SK-N-SH (cell line): Measurements from ENCODE around the gene RAB11B. TPM values are rescaled to one million over a fixed set of nuclear protein-coding genes. Genes with fewer than 3 reads are reported as not detected.
A peak's percentile ranks its signal among the peaks of the same experiment; 100 is the strongest.

ENCODE experiments used
- CTCF ChIA-PET: fragments of 300-600, 350-600 bp; formaldehyde crosslinking; extraction: SDS; loops from one replicate; lab custom pipeline; 2021; lab: Yijun Ruan, JAX
- POLR2A ChIA-PET: fragments of 350-600 bp; sonication (Branson Sonifier 250); formaldehyde crosslinking; extraction: SDS; loops from one replicate; lab custom pipeline; 2020; ENCODE audit warnings: antibody characterized with exemption, inconsistent platforms; lab: Yijun Ruan, JAX
- DNase-seq: peaks from one replicate; pipeline ENCODE4 v3.0.0; 2012
- H2AFZ ChIP-seq: fragments of 200-600 bp; sonication (generic); 2 replicates; pipeline ENCODE4 v1.8.1; 2016; ENCODE audit warnings: antibody characterized with exemption, mild to moderate bottlenecking, low read depth
- H3F3A ChIP-seq: fragments of 200-600 bp; sonication (generic); replicated peaks from 2 replicates; pipeline ENCODE3; 2016; ENCODE audit warnings: antibody characterized with exemption, mild to moderate bottlenecking; ENCODE audit not compliant: insufficient read depth
- H3K27ac ChIP-seq, 2 experiments: fragments of 200-500 bp in 1 of 2; fragments of 200-600 bp in 1 of 2; sonication (Bioruptor generic) in 1 of 2; sonication (generic), shearing (Covaris generic) in 1 of 2; 2 replicates each; pipeline versions ENCODE4 v1.5.1 to v1.6.1; 2014 to 2016; ENCODE audit warnings: low read depth in 2 of 2, inconsistent platforms in 1 of 2, low read length in 1 of 2, mild to moderate bottlenecking in 1 of 2, mixed read lengths in 1 of 2
- H3K27me3 ChIP-seq: fragments of 200-600 bp; sonication (generic), shearing (Covaris generic); 2 replicates; pipeline ENCODE4 v1.6.1; 2016; ENCODE audit warnings: mixed run types; ENCODE audit not compliant: insufficient read depth
- H3K36me3 ChIP-seq, 2 experiments: fragments of 200-500 bp in 1 of 2; fragments of 200-600 bp in 1 of 2; sonication (Bioruptor generic) in 1 of 2; sonication (generic) in 1 of 2; replicated peaks in 1 of 2; 2 replicates each; pipeline versions ENCODE3 to v1.5.1; 2014 to 2016; ENCODE audit warnings: low read length in 1 of 2, mild to moderate bottlenecking in 1 of 2; ENCODE audit not compliant: insufficient read depth in 2 of 2, control insufficient read depth in 1 of 2
- H3K4me1 ChIP-seq, 2 experiments: fragments of 200-500 bp in 1 of 2; fragments of 200-600 bp in 1 of 2; sonication (Bioruptor generic) in 1 of 2; sonication (generic), shearing (Covaris generic) in 1 of 2; 2 replicates each; pipeline versions ENCODE4 v1.5.1 to v1.6.1; 2014 to 2016; ENCODE audit warnings: low read depth in 1 of 2, low read length in 1 of 2, mixed run types in 1 of 2; ENCODE audit not compliant: insufficient read depth in 2 of 2, control insufficient read depth in 1 of 2
- H3K4me2 ChIP-seq: fragments of 200-600 bp; sonication (generic), shearing (Covaris generic); 2 replicates; pipeline ENCODE4 v1.6.1; 2017; ENCODE audit warnings: mixed run types
- H3K4me3 ChIP-seq, 2 experiments: fragments of 200-500 bp in 1 of 2; fragments of 200-600 bp in 1 of 2; sonication (Bioruptor generic) in 1 of 2; sonication (generic), shearing (Covaris generic) in 1 of 2; 2 replicates each; pipeline versions ENCODE4 v1.5.1 to v1.8.1; 2014 to 2016; ENCODE audit warnings: low read depth in 2 of 2, inconsistent platforms in 1 of 2, low read length in 1 of 2, mild to moderate bottlenecking in 1 of 2, mixed read lengths in 1 of 2, moderate library complexity in 1 of 2
- H3K79me2 ChIP-seq: fragments of 200-600 bp; sonication (generic); 2 replicates; pipeline ENCODE4 v1.8.1; 2017; ENCODE audit warnings: mild to moderate bottlenecking; ENCODE audit not compliant: insufficient read depth
- H3K9ac ChIP-seq: fragments of 200-600 bp; sonication (generic); 2 replicates; pipeline ENCODE4 v1.6.1; 2017; ENCODE audit warnings: mixed run types
- H3K9me2 ChIP-seq: fragments of 200-600 bp; sonication (generic); 2 replicates; pipeline ENCODE4 v1.6.1; 2017; ENCODE audit warnings: mixed run types
- H3K9me3 ChIP-seq: fragments of 200-600 bp; sonication (generic); 2 replicates; pipeline ENCODE4 v1.6.1; 2017; ENCODE audit warnings: mixed run types, mild to moderate bottlenecking, moderate library complexity
- H4K20me1 ChIP-seq: fragments of 200-600 bp; sonication (generic); 2 replicates; pipeline ENCODE4 v1.6.1; 2017; ENCODE audit warnings: mild to moderate bottlenecking, mixed run types; ENCODE audit not compliant: insufficient read depth
- CTCF ChIP-seq: fragments of 200-600 bp; sonication (generic); IDR thresholded peaks from 2 replicates; pipeline ENCODE4 v1.6.1; 2017; ENCODE audit warnings: antibody characterized with exemption, mild to moderate bottlenecking, moderate library complexity
- EP300 ChIP-seq, 2 experiments: IDR thresholded peaks; 2 replicates each; pipeline versions ENCODE4 v1.4.0 to v1.6.1; 2012; ENCODE audit warnings: borderline replicate concordance in 1 of 2, low read depth in 1 of 2, low read length in 1 of 2
- EZH2phosphoT487 ChIP-seq: fragments of 200-600 bp; sonication (generic); IDR thresholded peaks from 2 replicates; pipeline ENCODE4 v1.6.1; 2017; ENCODE audit warnings: low read depth, mixed run types, mild to moderate bottlenecking, antibody characterized with exemption, moderate library complexity, borderline replicate concordance
- FOSL2 ChIP-seq: IDR thresholded peaks from 2 replicates; pipeline ENCODE4 v1.4.0; 2012; ENCODE audit warnings: low read depth, mild to moderate bottlenecking, moderate library complexity, borderline replicate concordance
- FOXJ3 ChIP-seq: sonication (generic); formaldehyde crosslinking; IDR thresholded peaks from 2 replicates; pipeline ENCODE4 v1.5.1; 2020; ENCODE audit warnings: mild to moderate bottlenecking, missing genetic modification reagents
- FOXM1 ChIP-seq: IDR thresholded peaks from 2 replicates; pipeline ENCODE4 v1.4.0; 2012; ENCODE audit warnings: low read depth, mild to moderate bottlenecking
- GABPA ChIP-seq: IDR thresholded peaks from 2 replicates; pipeline ENCODE4 v1.4.0; 2012; ENCODE audit warnings: low read depth, mild to moderate bottlenecking
- GATA2 ChIP-seq: sonication (generic); formaldehyde crosslinking; IDR thresholded peaks from 2 replicates; pipeline ENCODE4 v1.5.0; 2020; ENCODE audit warnings: mild to moderate bottlenecking, missing genetic modification reagents
- MXI1 ChIP-seq: IDR thresholded peaks from 2 replicates; pipeline ENCODE4 v1.6.1; 2012; ENCODE audit warnings: mild to moderate bottlenecking, low read depth, low read length, improper control_type of control experiment
- NFIC ChIP-seq: IDR thresholded peaks from 2 replicates; pipeline ENCODE4 v1.4.0; 2012; ENCODE audit warnings: borderline replicate concordance
- POLR2AphosphoS5 ChIP-seq: IDR thresholded peaks from 2 replicates; pipeline ENCODE4 v1.6.1; 2012; ENCODE audit warnings: low read depth, low read length
- RAD21 ChIP-seq: IDR thresholded peaks from 2 replicates; pipeline ENCODE4 v1.6.1; 2012; ENCODE audit warnings: mild to moderate bottlenecking, low read length
- REST ChIP-seq: IDR thresholded peaks from 2 replicates; pipeline ENCODE4 v1.6.1; 2012; ENCODE audit warnings: mild to moderate bottlenecking, low read depth, low read length, moderate library complexity
- SMC3 ChIP-seq: IDR thresholded peaks from 2 replicates; pipeline ENCODE4 v1.6.1; 2012; ENCODE audit warnings: low read depth, low read length, improper control_type of control experiment
- TAF1 ChIP-seq: IDR thresholded peaks from 2 replicates; pipeline ENCODE4 v1.6.1; 2012; ENCODE audit warnings: low read depth, mild to moderate bottlenecking, low read length, moderate library complexity, borderline replicate concordance
- TCF12 ChIP-seq: IDR thresholded peaks from 2 replicates; pipeline ENCODE4 v1.4.0; 2012
- YY1 ChIP-seq: IDR thresholded peaks from 2 replicates; pipeline ENCODE4 v1.4.0; 2012; ENCODE audit warnings: low read depth, mild to moderate bottlenecking
- ZBTB33 ChIP-seq: IDR thresholded peaks from 2 replicates; pipeline ENCODE4 v1.4.0; 2012; ENCODE audit warnings: low read depth, borderline replicate concordance
- WGBS: methylation state at CpG from one replicate; pipeline ENCODE4 v1.1.6; 2017; ENCODE audit warnings: low lambda C conversion rate; 5-methylcytosine and 5-hydroxymethylcytosine counted together
- polyA plus RNA-seq, 3 experiments: library from polyadenylated mRNA; depleted of rRNA; stranded (reverse); fragments of >200 nt; gene quantifications; 2 replicates each; pipeline ENCODE4 v1.2.3, GENCODE V29; 2012
- TF ChIP-seq, protein P1 (sequence below): fragments of 150-350 bp; IDR thresholded peaks from 2 replicates; pipeline ENCODE4 v1.6.1; 2016; ENCODE audit warnings: mild to moderate bottlenecking, low read depth, low read length
- TF ChIP-seq, protein P2 (sequence below): IDR thresholded peaks from 2 replicates; pipeline ENCODE4; 2012
- TF ChIP-seq, protein P3 (sequence below): IDR thresholded peaks from 2 replicates; pipeline ENCODE4 v1.4.0; 2012; ENCODE audit warnings: low read depth

Gene RAB11B
- polyA plus RNA-seq, 1 of the 3 experiments (the other 2 are of a cell fraction): 127 TPM

DNA sequence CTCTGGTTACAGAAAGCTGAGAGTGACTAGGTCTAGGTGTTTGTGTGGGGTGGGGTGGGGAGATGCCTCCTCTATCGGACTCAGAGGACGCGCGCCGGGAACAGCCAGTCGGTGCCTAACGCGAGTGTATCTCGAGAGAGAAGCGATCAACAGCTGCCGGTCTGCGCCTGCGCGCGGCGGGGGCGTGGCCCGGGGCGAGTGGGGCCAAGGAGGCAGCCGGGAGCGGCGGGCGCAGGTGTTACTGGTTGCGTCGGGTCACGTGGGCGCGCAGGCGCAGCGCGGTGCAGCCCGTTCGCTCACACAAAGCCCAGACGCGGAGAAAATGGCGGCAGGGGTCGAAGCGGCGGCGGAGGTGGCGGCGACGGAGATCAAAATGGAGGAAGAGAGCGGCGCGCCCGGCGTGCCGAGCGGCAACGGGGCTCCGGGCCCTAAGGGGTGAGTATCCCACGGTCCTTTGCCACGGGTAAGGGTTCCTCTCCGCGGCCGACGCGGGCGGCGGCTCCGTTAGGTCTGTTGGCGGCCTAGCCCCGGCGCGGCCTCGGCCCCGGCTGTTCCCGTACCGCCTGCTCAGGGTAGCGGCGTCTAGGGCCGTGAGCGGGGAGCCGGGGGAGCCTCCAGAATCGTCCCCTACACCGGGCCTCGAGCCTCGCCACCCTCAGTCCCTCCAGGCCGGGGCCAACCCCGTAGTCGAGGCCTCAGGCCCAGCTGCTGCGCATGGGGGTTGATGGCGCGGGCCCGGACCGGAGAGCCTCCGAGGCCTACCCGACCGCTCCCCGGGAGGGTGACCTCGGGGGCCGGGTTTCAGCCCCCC, 54.7 kb downstream of the RAB11B start, which contains the start of gene HNRNPM:
TSS of gene HNRNPM (plus strand) at position 299 of the 811 bp plus-strand sequence. CDS start at position 323, 24 bp downstream.
- Histone ChIP-seq H3K9me3 (no peaks in the 10 kb centered on the region), H3K79me2 (peaks cover 56% of the 10 kb centered on the region), H3K27ac (peak within 1 kb of the TSS; percentile 74 to 87), H3K9me2 (no peaks in the 10 kb centered on the region), H3K36me3 (peaks cover 16 to 21% of the 10 kb centered on the region in 2 experiments), H3K4me3 (peak within 1 kb of the TSS; percentile 80 to 88), H3K4me2 (peak within 1 kb of the TSS; percentile 99), H3F3A (peaks cover 26% of the 10 kb centered on the region), H4K20me1 (peaks cover 43% of the 10 kb centered on the region), H2AFZ (peak within 1 kb of the TSS; percentile 88), H3K9ac (peak within 1 kb of the TSS; percentile 99), H3K4me1 (peaks cover 15 to 17% of the 10 kb centered on the region in 2 experiments; a peak in 3 of 4 replicates), H3K27me3 (no peaks in the 10 kb centered on the region)
- ChIA-PET CTCF (interaction anchor here (0.7 to 1.6 kb wide), 3 partner anchors 19 to 91 kb away, joined by 3 to 9 read pairs (median 7); no protein-coding TSS in a partner anchor), POLR2A (interaction anchor here (0.8 to 1.3 kb wide), 6 partner anchors 13 to 83 kb away, joined by 3 to 6 read pairs (median 4); partner anchors contain the start of gene ZNF414)
- peak; percentile 99 for DNase-seq
- 2% methylated on average over 48 of the region's 93 CpGs for WGBS
- TF ChIP-seq, protein P1, sequence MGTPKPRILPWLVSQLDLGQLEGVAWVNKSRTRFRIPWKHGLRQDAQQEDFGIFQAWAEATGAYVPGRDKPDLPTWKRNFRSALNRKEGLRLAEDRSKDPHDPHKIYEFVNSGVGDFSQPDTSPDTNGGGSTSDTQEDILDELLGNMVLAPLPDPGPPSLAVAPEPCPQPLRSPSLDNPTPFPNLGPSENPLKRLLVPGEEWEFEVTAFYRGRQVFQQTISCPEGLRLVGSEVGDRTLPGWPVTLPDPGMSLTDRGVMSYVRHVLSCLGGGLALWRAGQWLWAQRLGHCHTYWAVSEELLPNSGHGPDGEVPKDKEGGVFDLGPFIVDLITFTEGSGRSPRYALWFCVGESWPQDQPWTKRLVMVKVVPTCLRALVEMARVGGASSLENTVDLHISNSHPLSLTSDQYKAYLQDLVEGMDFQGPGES: no peak
- TF ChIP-seq EZH2phosphoT487: no peak
- TF ChIP-seq NFIC: no peak
- peak; percentile 66 for TF ChIP-seq MXI1
- TF ChIP-seq SMC3: no peak
- no peak for TF ChIP-seq FOXM1
- TF ChIP-seq FOSL2: no peak
- 0 out of 2 replicates have a peak, but pooled peaks have one; percentile 56 for TF ChIP-seq ZBTB33
- TF ChIP-seq, protein P2, sequence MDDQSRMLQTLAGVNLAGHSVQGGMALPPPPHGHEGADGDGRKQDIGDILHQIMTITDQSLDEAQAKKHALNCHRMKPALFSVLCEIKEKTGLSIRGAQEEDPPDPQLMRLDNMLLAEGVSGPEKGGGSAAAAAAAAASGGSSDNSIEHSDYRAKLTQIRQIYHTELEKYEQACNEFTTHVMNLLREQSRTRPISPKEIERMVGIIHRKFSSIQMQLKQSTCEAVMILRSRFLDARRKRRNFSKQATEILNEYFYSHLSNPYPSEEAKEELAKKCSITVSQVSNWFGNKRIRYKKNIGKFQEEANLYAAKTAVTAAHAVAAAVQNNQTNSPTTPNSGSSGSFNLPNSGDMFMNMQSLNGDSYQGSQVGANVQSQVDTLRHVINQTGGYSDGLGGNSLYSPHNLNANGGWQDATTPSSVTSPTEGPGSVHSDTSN: no peak
- no peak for TF ChIP-seq EP300 (IDR thresholded peaks at IDR 0.05; ENCODE audit: borderline replicate concordance in 1 of 2, low read depth in 1 of 2, low read length in 1 of 2)
- peak; percentile 88 for TF ChIP-seq POLR2AphosphoS5
- peak; percentile 96 for TF ChIP-seq YY1
- TF ChIP-seq RAD21: 0 out of 2 replicates have a peak, but pooled peaks have one; percentile 19
- TF ChIP-seq, protein P3, sequence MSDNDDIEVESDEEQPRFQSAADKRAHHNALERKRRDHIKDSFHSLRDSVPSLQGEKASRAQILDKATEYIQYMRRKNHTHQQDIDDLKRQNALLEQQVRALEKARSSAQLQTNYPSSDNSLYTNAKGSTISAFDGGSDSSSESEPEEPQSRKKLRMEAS: peak; percentile 15; the same call in 1 of the 2 replicates
- peak; percentile 96 for TF ChIP-seq TAF1
- 0 out of 2 replicates have a peak, but pooled peaks have one; percentile 30 for TF ChIP-seq FOXJ3 (CRISPR knock-in tag)
- no peak for TF ChIP-seq CTCF
- TF ChIP-seq TCF12: no peak
- TF ChIP-seq GATA2: no peak
- TF ChIP-seq REST: 0 out of 2 replicates have a peak, but pooled peaks have one; percentile 56
- no peak for TF ChIP-seq GABPA
